NCI-H2171 (cell line): ENCODE measurements around the gene TRIM2.
"Not testable (repeated sequence)": the region's sequence is repeated elsewhere in the genome, so short reads cannot be mapped to it uniquely, and the experiment has no call there.

Experiments used
- DNase-seq: peaks from one replicate; lab custom pipeline; 2025; lab: John Stamatoyannopoulos, UW

TRIM2 gene

DNA sequence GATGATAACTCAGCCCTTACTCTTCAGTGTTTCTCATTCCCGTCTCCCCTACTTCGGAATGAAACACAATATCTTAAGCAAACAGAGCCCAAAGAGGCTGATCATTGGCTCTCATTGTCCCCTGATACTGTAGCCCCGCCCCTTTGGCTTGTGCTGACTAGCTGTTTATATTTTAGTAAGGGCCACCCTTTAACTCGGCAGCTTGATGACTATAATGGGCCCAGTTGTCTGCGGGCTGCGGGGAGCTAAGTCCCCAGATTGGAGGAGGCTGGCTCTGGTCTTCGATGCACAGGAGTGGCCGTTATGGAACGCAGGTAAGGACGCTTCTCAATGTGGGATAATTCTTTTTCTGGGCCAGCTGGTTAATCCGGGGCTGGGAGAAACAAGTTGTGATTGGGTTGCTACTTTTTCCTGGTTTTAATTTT, at the start of gene TRIM2:
TSS of gene TRIM2 (plus strand) at position 197 of the 425 bp plus-strand sequence. CDS start at position 285, 88 bp downstream.
- DNase-seq, result peak; percentile 70

DNA sequence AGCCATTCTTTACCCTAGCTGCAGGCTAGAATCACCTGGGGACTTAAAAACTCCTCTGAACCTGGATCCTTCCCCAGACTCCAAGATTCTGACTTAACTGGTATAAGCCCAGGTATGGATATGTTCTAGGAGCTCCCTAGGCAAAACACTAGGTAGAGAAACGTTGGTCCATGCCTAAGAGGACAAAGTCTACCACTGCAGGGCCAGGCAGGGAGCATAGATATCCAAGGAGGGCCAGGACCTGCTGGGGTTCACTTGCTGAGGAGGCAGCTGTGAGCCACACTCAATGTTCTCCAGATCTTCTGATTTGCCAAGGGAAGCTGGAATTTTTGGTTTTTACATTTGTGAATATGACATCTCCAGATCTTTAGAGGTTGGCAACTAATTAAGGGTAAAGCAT, 48.6 kb upstream of the TRIM2 start:
- DNase-seq, result no peak

DNA sequence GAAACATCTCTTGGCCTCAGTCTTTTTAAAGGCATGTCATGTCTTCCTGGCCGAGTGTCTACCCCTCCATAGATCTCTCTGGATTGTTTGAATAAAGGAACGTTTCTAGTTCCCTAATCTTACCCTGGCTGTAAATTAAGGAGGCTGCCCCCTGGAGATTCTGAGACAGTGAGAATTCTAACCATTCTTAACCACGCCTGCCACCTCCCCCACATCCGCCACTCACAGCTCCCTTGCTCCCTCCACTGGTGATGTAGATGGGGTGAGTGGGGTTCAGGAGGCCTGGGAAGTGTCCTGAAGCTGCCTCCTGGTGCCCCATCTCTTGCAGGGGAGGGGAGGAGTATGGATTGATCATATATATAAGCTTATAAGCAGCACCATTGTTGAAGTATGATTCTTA, 48.0 kb upstream of the TRIM2 start:
- DNase-seq, result no peak

DNA sequence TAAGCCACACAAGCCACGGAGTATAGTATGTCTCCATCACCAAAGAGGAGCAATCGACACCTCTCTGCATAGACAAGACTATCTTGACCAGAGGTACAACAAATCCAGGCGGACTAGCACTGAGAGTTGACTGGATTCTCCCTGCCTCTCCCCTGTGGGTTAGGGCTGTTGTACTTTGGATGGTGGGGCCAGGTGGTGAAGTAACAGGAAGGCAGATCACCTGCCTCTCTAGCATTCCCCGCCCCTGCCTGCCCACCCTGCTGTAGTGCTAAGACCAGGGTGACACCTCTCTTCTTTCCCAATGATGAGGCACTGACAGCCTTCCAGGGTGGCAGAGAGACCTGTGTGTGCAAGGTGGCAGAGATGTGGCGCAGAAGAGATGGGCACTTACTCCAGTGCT, 47.5 kb upstream of the TRIM2 start:
- no peak for DNase-seq

DNA sequence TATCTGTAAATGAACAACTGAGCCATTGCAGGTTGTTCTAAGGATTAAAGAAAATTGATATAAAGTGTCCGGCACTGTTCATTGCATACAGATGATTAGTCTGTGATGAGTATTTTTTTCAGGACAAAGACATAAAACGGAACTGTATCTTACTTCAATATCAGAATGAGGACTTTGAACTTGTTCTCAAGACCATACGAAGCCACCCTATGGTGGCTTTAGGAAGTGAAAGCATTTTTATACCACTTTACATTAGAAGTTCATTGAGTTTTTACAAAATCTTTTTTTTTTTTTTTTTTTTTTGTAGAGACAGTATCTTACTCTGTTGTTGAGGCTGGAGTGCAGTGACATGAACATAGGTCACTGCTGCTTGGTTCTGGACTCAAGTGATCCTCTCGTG, 45.2 kb upstream of the TRIM2 start:
- DNase-seq, result no peak

DNA sequence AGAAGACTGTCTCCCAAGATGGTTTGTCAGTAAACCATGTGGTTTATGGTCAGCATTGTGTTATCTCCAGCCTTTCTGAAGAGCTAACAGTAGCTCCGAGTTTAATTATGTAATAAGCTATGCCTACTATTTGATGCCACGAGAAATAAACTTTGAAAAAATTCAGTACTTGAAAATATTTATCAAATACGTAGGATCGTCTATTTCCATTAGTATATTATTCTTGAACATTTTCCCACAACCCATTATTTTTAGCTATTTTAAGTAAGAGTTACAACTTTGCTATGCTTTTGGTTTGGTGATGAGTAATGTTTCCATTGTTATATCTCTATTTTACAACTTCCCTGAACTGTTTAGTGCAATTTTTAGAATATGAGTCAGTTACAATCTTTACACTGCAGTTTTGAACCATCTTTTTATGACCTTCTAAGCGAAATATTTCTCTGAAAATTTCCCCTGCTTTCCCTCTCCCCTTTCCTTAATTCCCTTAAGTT, 44.5 kb upstream of the TRIM2 start:
- no peak for DNase-seq

DNA sequence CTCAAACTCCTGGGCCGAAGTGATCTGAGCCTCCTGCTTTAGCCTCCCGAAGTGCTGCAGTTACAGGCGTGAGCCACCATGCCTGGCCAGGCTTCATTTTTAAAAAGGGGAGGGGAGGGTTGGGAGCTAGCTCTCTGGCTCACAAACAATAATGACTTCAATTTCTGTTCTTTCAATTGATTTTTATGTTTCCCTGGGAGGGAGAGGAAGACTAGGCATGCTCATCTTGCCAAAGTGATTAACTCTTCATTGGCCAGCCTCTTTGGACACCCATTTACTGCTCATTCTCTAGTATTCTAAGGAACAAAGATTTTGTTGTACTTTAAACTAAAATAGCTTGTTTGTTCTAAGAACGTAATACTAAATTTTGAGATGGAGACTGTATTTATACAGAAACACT, 43.4 kb upstream of the TRIM2 start:
- no peak for DNase-seq

DNA sequence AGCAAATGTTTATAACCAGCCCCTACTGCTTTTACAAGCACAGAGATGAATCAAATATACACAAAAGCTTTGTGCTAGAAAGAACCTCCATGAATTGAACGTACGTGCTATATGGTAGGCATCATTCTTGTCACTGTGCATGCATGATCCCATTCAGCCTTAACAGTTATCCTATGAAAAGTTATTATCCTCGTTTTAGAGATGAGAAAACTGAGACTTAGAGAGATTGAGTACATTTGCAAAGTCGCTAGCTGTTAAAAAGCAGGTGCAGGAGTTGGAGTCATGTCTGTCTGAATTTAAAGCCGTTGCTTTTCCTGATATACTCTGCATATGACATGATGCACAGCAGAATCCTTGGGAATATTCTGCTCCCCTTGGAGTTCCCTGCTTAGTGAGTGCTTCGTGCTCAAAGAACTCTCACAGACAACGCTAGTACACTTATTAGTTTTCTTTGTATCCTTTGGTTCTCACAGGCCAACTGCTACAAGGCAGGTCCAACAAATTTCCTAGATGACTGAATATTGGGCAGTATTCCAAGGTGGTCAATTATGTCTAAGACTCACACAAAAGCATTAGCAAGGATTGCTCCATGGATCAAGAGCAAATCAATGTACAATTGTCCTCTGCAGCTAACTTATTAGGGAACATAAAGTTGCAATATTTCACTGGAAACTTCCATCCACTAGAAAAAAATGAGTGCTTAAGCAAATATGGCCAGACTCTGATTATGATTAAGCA, 42.8 kb upstream of the TRIM2 start:
- DNase-seq, result no peak

DNA sequence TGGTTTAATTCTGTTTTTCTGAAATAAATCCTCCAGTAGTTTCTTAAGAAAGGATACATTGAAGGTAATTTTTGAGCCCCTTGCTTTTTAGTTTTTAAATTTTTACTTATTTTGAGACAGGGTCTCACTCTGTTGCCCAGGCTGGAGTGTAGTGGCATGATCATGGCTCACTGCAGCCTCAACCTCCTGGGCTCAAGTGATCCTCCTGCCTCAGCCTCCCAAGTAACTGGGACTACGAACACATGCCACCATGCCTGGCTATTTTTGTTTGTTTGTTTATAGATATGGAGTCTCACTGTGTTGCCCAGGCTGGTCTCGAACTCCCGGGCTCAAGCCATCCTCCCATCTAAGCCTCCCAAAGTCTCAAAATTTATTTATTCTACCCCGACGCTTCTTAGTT, 39.0 kb upstream of the TRIM2 start:
- not testable (repeated sequence) for DNase-seq

DNA sequence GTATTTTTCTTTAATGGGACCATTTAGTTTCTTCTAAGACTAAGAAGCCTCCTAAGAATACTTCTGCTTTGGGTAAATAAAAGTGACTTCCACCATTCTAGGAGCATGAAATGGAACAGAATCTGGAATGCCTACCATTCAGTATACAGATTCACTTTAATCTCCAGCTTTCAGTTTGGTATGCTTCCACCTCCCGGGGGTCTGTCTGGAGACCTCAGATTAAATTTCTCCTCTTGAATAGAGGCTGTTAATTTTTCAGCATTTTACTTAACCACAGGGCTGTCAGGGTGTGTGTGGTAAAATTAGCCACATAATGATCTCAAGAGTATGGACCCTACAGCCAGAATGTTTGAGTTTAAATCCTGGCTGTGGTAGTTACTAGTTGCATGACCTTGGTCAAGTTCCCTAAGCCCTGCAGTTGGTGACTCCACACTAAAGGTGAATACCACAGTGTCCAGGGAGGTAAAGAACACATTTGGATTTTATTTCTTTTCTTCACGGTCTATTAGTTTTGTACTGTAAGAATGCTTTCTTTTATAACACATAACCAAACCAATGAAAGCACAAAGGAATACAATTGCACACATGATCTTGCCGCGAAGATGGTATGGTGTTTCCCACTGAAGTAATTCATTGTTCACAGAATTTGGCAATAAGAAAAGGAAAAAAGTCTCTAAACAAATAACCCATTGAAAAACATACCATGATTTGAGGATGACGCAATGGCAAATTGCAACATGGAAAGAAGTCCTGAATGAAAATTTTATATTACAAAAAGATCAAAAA, 37.3 kb upstream of the TRIM2 start:
- DNase-seq, result no peak

DNA sequence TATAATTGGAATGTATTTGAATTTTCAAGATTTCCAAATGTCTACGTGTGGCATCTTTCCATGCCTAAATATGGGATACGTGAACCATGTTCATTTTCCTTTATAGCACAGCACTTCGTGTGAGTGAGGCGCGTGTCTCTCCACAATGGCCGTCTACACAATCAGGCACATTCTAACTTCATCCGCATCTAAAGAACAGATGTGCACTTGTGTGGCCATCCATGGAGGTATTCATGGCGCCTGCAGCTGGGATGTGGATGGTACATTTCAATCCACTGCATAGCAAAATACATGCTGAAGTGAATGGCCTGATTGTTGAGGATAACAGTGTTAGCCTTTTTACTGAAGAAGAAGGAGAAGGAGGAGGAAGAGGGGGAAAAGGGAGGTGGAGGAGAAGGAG, 34.5 kb upstream of the TRIM2 start:
- DNase-seq, result no peak

DNA sequence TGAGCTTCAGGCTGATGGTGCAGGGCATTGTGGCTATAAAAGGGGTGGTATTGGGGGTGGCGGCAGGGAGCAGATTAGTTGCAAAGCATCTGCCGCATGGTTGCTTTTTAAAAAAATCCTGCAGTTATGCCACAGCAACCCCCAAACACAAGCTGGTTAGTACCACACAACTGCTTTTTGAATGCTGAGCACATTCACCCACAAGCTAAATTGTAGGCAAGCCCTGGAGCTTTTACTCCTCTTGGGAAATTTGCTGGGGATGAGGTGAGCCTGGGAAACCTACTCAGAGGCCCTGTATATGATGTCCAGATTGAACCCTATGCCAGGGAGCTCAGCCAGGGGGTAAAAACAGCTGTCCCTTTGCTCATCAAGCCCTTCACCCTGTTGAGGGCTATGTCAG, 33.8 kb upstream of the TRIM2 start:
- no peak for DNase-seq

DNA sequence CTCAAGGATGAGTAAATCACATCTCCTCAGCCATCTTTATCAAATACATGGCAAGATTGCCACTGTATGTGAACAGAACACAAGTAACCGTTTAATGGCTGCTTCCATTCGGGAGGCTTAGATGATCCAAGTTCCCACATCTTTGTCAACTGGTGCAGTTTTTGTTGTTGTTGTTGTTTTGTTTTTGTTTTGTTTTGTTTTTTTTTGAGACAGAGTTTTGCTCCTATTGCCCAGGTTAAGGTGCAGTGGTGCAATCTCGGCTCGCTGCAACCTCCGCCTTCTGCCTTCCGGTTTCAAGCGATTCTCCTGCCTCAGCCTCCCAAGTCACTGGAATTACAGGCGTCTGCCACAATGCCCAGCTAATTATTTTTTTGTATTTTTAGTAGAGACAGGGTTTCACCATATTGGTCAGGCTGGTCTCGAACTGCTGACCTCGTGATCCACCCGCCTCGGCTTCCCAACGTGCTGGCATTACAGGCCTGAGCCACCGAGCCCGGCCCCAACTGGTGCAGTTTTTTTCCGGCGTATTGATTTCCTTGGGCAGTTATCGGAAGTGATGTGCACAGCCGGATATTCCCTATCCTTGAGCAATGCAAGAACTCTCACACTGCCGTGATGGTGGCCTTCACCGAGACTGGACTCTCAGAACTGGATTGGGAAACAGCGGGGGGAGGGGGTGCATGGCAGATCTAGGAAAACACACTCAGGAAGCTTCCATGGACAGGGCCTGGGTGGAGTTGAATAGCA, 29.2 kb upstream of the TRIM2 start:
- no peak for DNase-seq

DNA sequence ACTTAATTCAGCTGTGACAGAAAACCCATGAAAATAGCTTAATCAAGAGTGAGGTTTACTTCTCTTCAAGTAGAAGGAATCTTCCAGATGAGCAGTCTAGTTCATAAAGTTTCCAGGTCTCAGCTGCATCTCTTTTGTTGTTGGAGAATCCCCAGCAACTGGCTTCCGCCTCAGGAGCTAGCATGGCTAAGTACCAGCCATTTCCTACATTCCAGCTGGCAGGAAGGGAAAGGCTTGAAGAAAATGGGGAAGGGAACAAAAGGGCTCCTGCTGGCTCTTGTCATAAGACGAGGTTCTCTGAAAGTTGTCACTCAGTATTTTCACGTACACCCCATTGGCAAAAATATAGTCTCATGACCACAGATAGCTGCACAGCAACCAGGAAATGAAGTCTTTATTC, 27.3 kb upstream of the TRIM2 start:
- DNase-seq, result no peak

DNA sequence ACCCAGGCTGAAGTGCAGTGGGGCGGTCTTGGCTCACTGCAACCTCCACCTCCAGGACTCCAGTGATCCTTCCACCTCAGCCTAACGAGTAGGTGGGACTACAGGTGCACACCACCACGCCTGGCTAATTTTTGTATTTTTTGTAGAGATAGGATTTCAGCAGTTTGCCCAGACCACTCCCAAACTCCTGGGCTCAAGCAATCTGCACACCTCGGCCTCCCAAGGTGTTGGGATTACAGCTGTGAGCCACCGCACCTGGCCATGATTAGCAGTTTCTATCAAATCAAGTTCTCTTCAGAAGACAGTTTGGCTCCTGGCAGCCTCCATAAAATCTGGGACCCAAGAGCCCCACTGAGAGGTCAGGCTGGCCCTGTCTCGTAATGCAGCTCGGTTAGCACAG, 26.4 kb upstream of the TRIM2 start:
- DNase-seq, result no peak

DNA sequence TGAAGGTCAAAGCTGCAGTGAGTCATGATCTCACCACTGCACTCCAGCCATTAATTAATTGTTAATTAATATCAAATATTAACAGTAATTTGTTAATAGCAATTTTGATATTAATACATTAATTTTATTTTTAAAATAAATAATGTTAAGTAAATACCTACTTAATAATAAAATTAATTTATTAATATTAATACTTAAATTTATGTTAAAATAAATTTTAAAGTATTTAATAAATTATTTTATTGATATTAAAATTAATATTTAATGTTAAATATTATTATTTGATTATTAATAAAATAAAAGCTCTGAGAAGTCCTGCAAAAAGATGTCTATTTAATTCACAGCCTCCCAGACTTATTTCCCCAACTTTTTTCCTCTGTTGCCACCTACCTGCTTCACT, 25.1 kb upstream of the TRIM2 start:
- no peak for DNase-seq

DNA sequence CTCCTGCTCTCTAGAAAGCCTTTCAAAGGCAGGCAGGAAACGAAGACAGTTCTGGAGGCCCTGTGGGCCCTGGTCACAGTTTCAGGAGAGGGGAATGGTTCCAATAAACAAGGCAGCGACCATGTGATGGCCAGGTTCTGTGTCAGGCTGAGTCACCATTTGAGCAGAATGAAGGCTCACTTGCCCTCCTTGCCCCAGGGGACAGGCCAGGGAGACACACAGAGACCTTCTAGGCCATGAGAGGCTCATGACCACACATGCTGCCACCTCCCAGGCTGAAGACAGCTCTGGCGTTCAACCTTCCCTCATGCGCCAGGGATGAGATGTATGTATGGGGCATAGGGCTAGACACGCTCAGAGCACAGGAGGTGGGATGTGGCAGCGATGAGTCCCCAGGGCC, 22.9 kb upstream of the TRIM2 start:
- no peak for DNase-seq

DNA sequence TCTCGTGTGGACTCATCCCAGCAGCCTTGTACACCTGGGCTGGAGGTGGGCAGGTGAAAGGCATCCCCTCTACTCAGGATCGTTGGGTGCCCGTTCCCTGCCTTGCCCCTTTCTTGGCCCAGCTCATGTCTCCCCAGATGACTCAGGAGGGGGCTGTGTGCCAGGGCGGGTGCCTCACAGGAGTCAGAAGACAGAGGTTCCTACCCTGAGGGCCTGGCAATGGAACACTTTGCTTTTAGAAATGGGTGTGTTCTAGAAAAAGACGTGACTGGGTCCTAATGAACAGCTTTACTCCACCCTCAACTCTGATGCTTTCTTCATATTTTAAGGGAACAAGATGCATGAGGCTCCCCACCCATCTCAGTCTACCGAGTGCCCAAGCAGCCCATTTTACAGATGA, 22.5 kb upstream of the TRIM2 start:
- no peak for DNase-seq

DNA sequence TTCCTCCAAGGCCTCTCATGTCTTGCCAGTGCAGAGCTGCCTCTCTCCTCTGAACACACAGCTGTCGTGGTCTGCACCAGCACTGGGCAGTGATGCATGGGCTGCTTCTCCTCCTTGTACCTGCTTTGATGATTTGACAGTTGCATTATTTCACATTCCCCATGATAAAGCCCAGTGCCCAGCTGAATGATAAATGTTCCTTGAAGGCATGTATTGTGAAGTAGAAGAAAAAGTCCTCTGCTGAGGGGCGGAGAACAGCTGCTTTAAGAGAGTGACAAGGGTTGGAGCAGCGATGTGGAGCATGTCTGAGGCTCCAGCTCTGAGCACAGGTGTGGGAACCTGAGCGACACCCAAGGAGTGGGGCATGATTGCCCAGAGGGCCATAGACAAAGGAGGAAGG, 21.1 kb upstream of the TRIM2 start:
- DNase-seq, result no peak

DNA sequence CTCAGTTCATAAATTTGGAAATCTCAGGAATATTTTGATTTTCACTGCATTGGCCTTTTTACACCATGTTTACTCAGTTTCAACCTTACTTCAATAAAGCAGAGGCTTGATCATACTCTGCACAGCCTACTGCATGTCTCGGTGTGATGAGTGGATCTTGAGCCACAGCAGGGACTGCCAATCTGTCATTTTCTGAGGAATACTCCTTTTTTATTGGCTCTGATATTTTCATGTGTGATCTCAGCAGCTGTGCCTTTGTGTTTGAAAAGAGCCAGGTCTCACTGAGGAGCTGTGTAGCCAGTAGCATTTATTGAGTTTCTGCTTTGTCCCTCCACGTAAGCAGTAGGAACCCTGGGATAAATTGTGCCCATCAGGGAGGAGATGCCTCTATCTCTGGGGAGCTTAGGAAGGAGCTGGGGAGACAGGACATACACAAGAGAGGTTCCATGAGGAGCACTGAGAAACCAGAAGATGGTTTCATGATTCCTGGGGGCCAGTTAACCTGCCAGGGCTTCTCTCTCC, 18.9 kb upstream of the TRIM2 start:
- DNase-seq, result no peak

DNA sequence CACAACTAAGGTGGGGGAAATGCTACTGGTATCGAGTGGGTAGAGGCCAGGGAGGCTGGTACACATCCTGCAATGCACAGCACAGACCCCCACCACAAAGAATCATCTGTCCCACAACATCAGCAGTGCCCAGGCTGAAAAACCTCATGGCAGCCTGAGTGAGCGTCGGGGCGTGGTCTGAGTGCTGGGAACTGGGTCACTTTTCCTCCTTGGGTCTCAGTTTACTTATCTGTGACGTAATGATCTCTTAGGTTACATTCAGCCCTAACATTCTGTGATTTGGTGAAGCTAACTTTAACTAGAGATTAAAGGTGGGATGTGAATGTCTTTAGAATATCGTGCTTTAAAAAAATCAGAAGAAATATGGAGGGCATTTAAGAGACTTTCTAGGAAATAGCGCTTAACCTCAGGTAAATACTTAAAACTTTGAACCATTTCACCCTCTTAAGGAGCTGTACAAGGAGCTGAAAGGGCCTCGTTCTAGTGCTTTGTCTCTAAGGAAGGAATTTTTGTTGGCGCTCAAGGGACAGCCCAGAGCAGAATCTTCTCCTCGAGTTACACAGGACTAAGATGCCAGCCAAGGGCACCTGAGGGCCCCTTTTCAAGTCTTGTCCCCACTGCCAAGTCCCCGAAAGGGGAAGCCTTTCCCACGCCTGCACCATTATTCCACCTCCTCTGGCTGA, 18.1 kb upstream of the TRIM2 start:
- no peak for DNase-seq
